Measurements from ENCODE around the gene LCN6.

Gene LCN6

GRCh38 chr9:136744773-136745172 is 3.6 kb downstream of the LCN6 start:
- DNase-seq (ENCODE audit: low read depth, low spot score), result no peak

- DNase-seq (ENCODE audit: low read depth, low spot score), result no peak
Measured at GRCh38 chr9:136743639-136744211, 4.6 kb downstream of the LCN6 start.

- DNase-seq (ENCODE audit: low read depth, low spot score), result no peak
Measured at GRCh38 chr9:136742591-136743391, 5.5 kb downstream of the LCN6 start, which contains the start of gene LCN10. Gene LCN10 (minus strand): TSS chr9:136742940. CDS start chr9:136742903, 37 bp downstream.

GRCh38 chr9:136741883-136742571 is 6.3 kb downstream of the LCN6 start:
- DNase-seq (ENCODE audit: low read depth, low spot score), result no peak

GRCh38 chr9:136740971-136741882 is 7.1 kb downstream of the LCN6 start:
- no peak for DNase-seq (ENCODE audit: low read depth, low spot score)

- no peak for DNase-seq (ENCODE audit: low read depth, low spot score)
Measured at GRCh38 chr9:136740491-136740890, 7.8 kb downstream of the LCN6 start.

- no peak for DNase-seq (ENCODE audit: low read depth, low spot score)
Measured at GRCh38 chr9:136740069-136740468, 8.3 kb downstream of the LCN6 start.

GRCh38 chr9:136739509-136739908 is 8.8 kb downstream of the LCN6 start:
- no peak for DNase-seq (ENCODE audit: low read depth, low spot score)

GRCh38 chr9:136738960-136739359 is 9.4 kb downstream of the LCN6 start:
- no peak for DNase-seq (ENCODE audit: low read depth, low spot score)

GRCh38 chr9:136735812-136736480 is 12.4 kb downstream of the LCN6 start:
- no peak for DNase-seq (ENCODE audit: low read depth, low spot score)

- DNase-seq (ENCODE audit: low read depth, low spot score), result no peak
Measured at GRCh38 chr9:136734837-136735496, 13.4 kb downstream of the LCN6 start.

- DNase-seq (ENCODE audit: low read depth, low spot score), result no peak
Measured at GRCh38 chr9:136733611-136734010, 14.7 kb downstream of the LCN6 start.

GRCh38 chr9:136732444-136733178 is 15.7 kb downstream of the LCN6 start:
- no peak for DNase-seq (ENCODE audit: low read depth, low spot score)

- DNase-seq (ENCODE audit: low read depth, low spot score), result no peak
Measured at GRCh38 chr9:136729926-136730325, 18.4 kb downstream of the LCN6 start.

GRCh38 chr9:136729144-136729543 is 19.2 kb downstream of the LCN6 start:
- DNase-seq (ENCODE audit: low read depth, low spot score), result no peak

- no peak for DNase-seq (ENCODE audit: low read depth, low spot score)
Measured at GRCh38 chr9:136728548-136729123, 19.7 kb downstream of the LCN6 start.

- DNase-seq (ENCODE audit: low read depth, low spot score), result peak; percentile 44
Measured at GRCh38 chr9:136728080-136728547, 20.2 kb downstream of the LCN6 start.

GRCh38 chr9:136726631-136727191 is 21.6 kb downstream of the LCN6 start:
- no peak for DNase-seq (ENCODE audit: low read depth, low spot score)

GRCh38 chr9:136726118-136726517 is 22.2 kb downstream of the LCN6 start:
- no peak for DNase-seq (ENCODE audit: low read depth, low spot score)

Measured in brain pericyte (primary cell).